ENCODE measurements around the gene VPS50. TPM values are rescaled to one million over a fixed set of nuclear protein-coding genes. Genes with fewer than 3 reads are reported as not detected.

The VPS50 gene
- total RNA-seq, 4 donors from 2014 or later = 24.6 to 56.8 (median 29.0) TPM

GRCh38 chr7:93298206-93298605 is 66.0 kb downstream of the VPS50 start:
- no peak for DNase-seq (ENCODE audit: low spot score in 2 of 2)
- TF ChIP-seq POLR2A (IDR thresholded peaks at IDR 0.05) = no peak
- no peak for TF ChIP-seq EP300 (IDR thresholded peaks at IDR 0.05)
- TF ChIP-seq, protein P1, sequence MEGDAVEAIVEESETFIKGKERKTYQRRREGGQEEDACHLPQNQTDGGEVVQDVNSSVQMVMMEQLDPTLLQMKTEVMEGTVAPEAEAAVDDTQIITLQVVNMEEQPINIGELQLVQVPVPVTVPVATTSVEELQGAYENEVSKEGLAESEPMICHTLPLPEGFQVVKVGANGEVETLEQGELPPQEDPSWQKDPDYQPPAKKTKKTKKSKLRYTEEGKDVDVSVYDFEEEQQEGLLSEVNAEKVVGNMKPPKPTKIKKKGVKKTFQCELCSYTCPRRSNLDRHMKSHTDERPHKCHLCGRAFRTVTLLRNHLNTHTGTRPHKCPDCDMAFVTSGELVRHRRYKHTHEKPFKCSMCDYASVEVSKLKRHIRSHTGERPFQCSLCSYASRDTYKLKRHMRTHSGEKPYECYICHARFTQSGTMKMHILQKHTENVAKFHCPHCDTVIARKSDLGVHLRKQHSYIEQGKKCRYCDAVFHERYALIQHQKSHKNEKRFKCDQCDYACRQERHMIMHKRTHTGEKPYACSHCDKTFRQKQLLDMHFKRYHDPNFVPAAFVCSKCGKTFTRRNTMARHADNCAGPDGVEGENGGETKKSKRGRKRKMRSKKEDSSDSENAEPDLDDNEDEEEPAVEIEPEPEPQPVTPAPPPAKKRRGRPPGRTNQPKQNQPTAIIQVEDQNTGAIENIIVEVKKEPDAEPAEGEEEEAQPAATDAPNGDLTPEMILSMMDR (IDR thresholded peaks at IDR 0.05) = no peak
- H3K27ac ChIP-seq = no peak overlapping the region
- H3K9me3 ChIP-seq = no peaks in the 10 kb centered on the region
- no peaks in the 10 kb centered on the region for H3K27me3 ChIP-seq
- 96 to 100% methylated on average over 1 of the region's 1 CpG for WGBS, 2 donors
- no peaks in the 10 kb centered on the region for H3K4me1 ChIP-seq
- H3K36me3 ChIP-seq = peaks cover 0 to 39% (median 0%) of the 10 kb centered on the region in 3 donors
- no peak overlapping the region for H3K4me3 ChIP-seq

DNA sequence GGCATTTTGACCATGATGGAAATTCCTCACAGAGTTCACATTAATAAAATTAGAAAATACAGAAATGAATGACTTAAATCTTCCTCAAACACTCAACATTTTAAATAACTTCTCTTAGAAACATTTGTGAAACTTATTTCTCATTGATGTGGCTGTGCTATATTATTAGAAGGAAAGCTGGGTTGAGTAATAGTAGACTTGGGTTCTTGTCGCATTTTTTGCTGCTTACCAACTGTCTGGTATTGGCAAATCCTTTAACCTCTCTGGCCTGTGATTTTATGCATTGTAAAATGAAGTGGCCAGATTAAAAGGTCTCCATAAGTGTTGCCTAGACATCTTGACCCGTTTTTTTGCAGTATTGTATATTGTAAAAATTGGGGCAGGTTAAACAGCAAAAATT is 66.5 kb downstream of the VPS50 start:
- Histone ChIP-seq H3K27me3 (no peaks in the 10 kb centered on the region), H3K4me1 (no peaks in the 10 kb centered on the region), H3K4me3 (no peak overlapping the region), H3K36me3 (peaks cover 0 to 35% (median 0%) of the 10 kb centered on the region in 3 donors), H3K27ac (no peak overlapping the region), H3K9me3 (no peaks in the 10 kb centered on the region)
- WGBS, 2 donors = 93 to 95% methylated on average over 2 of the region's 2 CpGs
- no peak for DNase-seq (ENCODE audit: low spot score in 2 of 2)
- no peak for TF ChIP-seq POLR2A (IDR thresholded peaks at IDR 0.05)
- no peak for TF ChIP-seq EP300 (IDR thresholded peaks at IDR 0.05)
- TF ChIP-seq, protein P1 (IDR thresholded peaks at IDR 0.05) = no peak

DNA sequence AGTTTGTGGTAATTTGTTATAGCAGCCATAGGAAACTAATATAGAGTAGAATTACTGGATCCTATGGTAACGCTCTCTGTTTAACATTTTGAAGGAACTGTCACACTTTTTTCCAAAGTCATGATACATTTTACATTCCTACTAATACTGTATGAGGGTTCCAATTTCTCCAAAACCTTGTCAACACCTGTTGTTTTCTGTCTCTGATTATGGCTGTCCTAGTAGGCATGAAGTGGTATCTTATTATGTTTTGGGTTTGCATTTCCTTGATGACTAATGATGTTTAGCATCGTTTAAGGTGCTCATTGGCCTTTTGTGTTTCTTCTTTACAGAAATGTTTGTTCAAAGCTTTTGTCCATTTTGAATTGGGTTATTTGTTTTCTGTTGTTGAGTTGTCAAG is 69.6 kb downstream of the VPS50 start:
- 91 to 96% methylated on average over 2 of the region's 2 CpGs for WGBS, 2 donors
- Histone ChIP-seq H3K36me3 (peaks cover 0 to 18% (median 0%) of the 10 kb centered on the region in 3 donors), H3K9me3 (no peaks in the 10 kb centered on the region), H3K4me1 (no peaks in the 10 kb centered on the region), H3K4me3 (no peak overlapping the region), H3K27ac (no peak overlapping the region), H3K27me3 (no peaks in the 10 kb centered on the region)
- DNase-seq (ENCODE audit: low spot score in 2 of 2) = no peak
- no peak for TF ChIP-seq POLR2A (IDR thresholded peaks at IDR 0.05)
- no peak for TF ChIP-seq EP300 (IDR thresholded peaks at IDR 0.05)
- TF ChIP-seq, protein P1 (IDR thresholded peaks at IDR 0.05) = no peak

GRCh38 chr7:93307131-93307660 is 75.0 kb downstream of the VPS50 start:
- H3K4me3 ChIP-seq = no peak overlapping the region
- DNase-seq (ENCODE audit: low spot score in 2 of 2) = no peak
- 72 to 75% methylated on average over 5 of the region's 5 CpGs for WGBS, 2 donors
- H3K9me3 ChIP-seq = no peaks in the 10 kb centered on the region
- no peaks in the 10 kb centered on the region for H3K27me3 ChIP-seq
- H3K27ac ChIP-seq = no peak overlapping the region
- H3K4me1 ChIP-seq = no peaks in the 10 kb centered on the region
- TF ChIP-seq POLR2A (IDR thresholded peaks at IDR 0.05) = no peak
- TF ChIP-seq, protein P1 (IDR thresholded peaks at IDR 0.05) = no peak
- no peak for TF ChIP-seq EP300 (IDR thresholded peaks at IDR 0.05)
- H3K36me3 ChIP-seq = peaks cover 0 to 31% (median 0%) of the 10 kb centered on the region in 3 donors

- peaks cover 0 to 38% (median 0%) of the 10 kb centered on the region in 3 donors for H3K36me3 ChIP-seq
- no peak for TF ChIP-seq POLR2A (IDR thresholded peaks at IDR 0.05)
- TF ChIP-seq, protein P1 (IDR thresholded peaks at IDR 0.05) = no peak
- TF ChIP-seq EP300 (IDR thresholded peaks at IDR 0.05) = no peak
- no peaks in the 10 kb centered on the region for H3K27me3 ChIP-seq
- no peak overlapping the region for H3K27ac ChIP-seq
- no peaks in the 10 kb centered on the region for H3K4me1 ChIP-seq
- WGBS, 2 donors = 95 to 98% methylated on average over 1 of the region's 1 CpG
- no peak overlapping the region for H3K4me3 ChIP-seq
- no peak for DNase-seq (ENCODE audit: low spot score in 2 of 2)
- H3K9me3 ChIP-seq = no peaks in the 10 kb centered on the region
These were observed 75.8 kb downstream of the VPS50 start for GRCh38 chr7:93307943-93308342.
